NCI-H128 (cell line): ENCODE results near the gene WDR59.

Source experiments
- DNase-seq: peaks from one replicate; lab custom pipeline; 2025; ENCODE audit not compliant: unreplicated experiment; lab: John Stamatoyannopoulos, UW

Gene WDR59

GRCh38 chr16:74987027-74987681 lies 2.2 kb upstream of the WDR59 start:
- DNase-seq, result no peak

- DNase-seq, result no peak
Observed at GRCh38 chr16:74984194-74984528, 762 bp downstream of the WDR59 start.

GRCh38 chr16:74982256-74982655 lies 2.7 kb downstream of the WDR59 start:
- DNase-seq, result no peak

GRCh38 chr16:74975591-74975990 lies 9.3 kb downstream of the WDR59 start:
- no peak for DNase-seq

- DNase-seq, result no peak
Observed at GRCh38 chr16:74973304-74973703, 11.6 kb downstream of the WDR59 start.

- DNase-seq, result no peak
Observed at GRCh38 chr16:74954763-74955162, 30.2 kb downstream of the WDR59 start.

- no peak for DNase-seq
Observed at GRCh38 chr16:74951681-74952080, 33.2 kb downstream of the WDR59 start.

- no peak for DNase-seq
Observed at GRCh38 chr16:74951206-74951605, 33.7 kb downstream of the WDR59 start.

GRCh38 chr16:74950511-74950910 lies 34.4 kb downstream of the WDR59 start:
- DNase-seq, result no peak

GRCh38 chr16:74949309-74949708 lies 35.6 kb downstream of the WDR59 start:
- DNase-seq, result no peak

- DNase-seq, result no peak
Observed at GRCh38 chr16:74944466-74944865, 40.5 kb downstream of the WDR59 start.

GRCh38 chr16:74942977-74943918 lies 41.7 kb downstream of the WDR59 start:
- DNase-seq, result no peak

GRCh38 chr16:74942566-74942965 lies 42.4 kb downstream of the WDR59 start:
- DNase-seq, result no peak

- DNase-seq, result no peak
Observed at GRCh38 chr16:74939688-74940087, 45.2 kb downstream of the WDR59 start.

- no peak for DNase-seq
Observed at GRCh38 chr16:74936902-74937560, 47.9 kb downstream of the WDR59 start.

GRCh38 chr16:74931445-74931844 lies 53.5 kb downstream of the WDR59 start:
- no peak for DNase-seq

GRCh38 chr16:74929636-74930035 lies 55.3 kb downstream of the WDR59 start:
- DNase-seq, result no peak

GRCh38 chr16:74926805-74927204 lies 58.1 kb downstream of the WDR59 start:
- no peak for DNase-seq

- DNase-seq, result no peak
Observed at GRCh38 chr16:74923766-74924460, 61.0 kb downstream of the WDR59 start.

- no peak for DNase-seq
Observed at GRCh38 chr16:74922150-74923138, 62.5 kb downstream of the WDR59 start.
